ENCODE results near the gene NFATC2. TPM values are rescaled to one million over a fixed set of nuclear protein-coding genes. Genes with fewer than 3 reads are reported as not detected.

NFATC2 gene
- total RNA-seq, 1 experiment from 2014 or later: 0.61 TPM

DNA sequence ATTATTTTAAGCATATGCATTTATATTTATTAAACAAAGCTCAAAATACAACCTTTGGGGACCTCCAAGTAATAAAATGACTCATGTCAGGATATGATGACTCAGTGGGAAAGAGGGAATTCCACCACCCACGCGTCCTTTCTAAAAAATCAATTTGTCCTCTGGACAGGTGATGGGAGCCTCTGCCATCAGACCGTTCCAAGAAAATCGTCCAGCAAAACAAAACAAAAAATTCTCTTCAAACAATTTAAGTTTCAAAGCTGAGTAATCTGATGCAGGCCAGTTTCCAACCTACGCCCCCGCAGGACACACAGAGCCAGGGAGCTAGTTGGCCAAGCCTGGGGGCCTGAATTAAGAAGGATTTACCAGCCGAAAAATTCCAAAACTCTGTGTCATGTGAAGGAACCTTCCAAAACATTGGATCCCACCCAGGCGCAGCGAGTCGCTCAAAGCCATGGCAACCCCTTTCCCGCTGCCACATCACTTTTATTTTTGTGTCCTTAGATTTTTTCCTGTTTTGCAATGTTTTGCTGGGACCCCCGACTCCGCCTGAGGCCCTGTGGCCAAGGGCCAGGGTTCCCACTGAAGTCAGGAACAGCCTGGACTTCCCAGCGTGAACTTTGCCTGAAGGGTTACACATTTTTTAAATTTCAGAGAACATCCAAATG, 95.3 kb downstream of the NFATC2 start:
- no peak overlapping the region for H3T11ph ChIP-seq (ENCODE audit: low read length)
- no peaks in the 10 kb centered on the region for H3K4me1 ChIP-seq (ENCODE audit: insufficient read depth, low read length)
- no peaks in the 10 kb centered on the region for H3K79me1 ChIP-seq (ENCODE audit: insufficient read depth, low read depth, low read length, poor library complexity, severe bottlenecking)
- no peak overlapping the region for H3K14ac ChIP-seq (ENCODE audit: insufficient read depth, low read length)
- no peak overlapping the region for H3K23ac ChIP-seq (ENCODE audit: insufficient read length, low read depth, low read length)
- no peak overlapping the region for H2AFZ ChIP-seq (ENCODE audit: low read length)
- H3K27me3 ChIP-seq (ENCODE audit: insufficient read depth, low read length): no peaks in the 10 kb centered on the region
- no peak overlapping the region for H4K5ac ChIP-seq (ENCODE audit: insufficient read length, low read depth, low read length)
- no peaks in the 10 kb centered on the region for H4K20me1 ChIP-seq (ENCODE audit: control insufficient read depth, insufficient read depth, insufficient read length)
- no peak overlapping the region for H3K27ac ChIP-seq (ENCODE audit: insufficient read length, low read depth, low read length)
- no peak overlapping the region for H3K4me3 Mint-ChIP-seq
- H2AK5ac ChIP-seq (ENCODE audit: insufficient read length, low read length): no peak overlapping the region
- no peaks in the 10 kb centered on the region for H3K9me3 ChIP-seq (ENCODE audit: control insufficient read depth, low read depth, low read length)
- no peak overlapping the region for H2BK20ac ChIP-seq (ENCODE audit: low read depth, low read length, poor library complexity, severe bottlenecking)
- H2BK120ac ChIP-seq (ENCODE audit: low read depth, low read length, poor library complexity, severe bottlenecking): no peak overlapping the region
- no peak overlapping the region for H3K18ac ChIP-seq (ENCODE audit: insufficient read length, low read depth, low read length)
- H3K4ac ChIP-seq (ENCODE audit: low read depth, low read length): no peak overlapping the region
- H3K27me3 Mint-ChIP-seq (ENCODE audit: low read depth): peaks cover 4% of the 10 kb centered on the region
- no peak overlapping the region for H2BK15ac ChIP-seq (ENCODE audit: low read depth, low read length)
- no peak overlapping the region for H3K4me2 ChIP-seq (ENCODE audit: insufficient read depth, insufficient read length, low read length)
- TF ChIP-seq, protein P1, sequence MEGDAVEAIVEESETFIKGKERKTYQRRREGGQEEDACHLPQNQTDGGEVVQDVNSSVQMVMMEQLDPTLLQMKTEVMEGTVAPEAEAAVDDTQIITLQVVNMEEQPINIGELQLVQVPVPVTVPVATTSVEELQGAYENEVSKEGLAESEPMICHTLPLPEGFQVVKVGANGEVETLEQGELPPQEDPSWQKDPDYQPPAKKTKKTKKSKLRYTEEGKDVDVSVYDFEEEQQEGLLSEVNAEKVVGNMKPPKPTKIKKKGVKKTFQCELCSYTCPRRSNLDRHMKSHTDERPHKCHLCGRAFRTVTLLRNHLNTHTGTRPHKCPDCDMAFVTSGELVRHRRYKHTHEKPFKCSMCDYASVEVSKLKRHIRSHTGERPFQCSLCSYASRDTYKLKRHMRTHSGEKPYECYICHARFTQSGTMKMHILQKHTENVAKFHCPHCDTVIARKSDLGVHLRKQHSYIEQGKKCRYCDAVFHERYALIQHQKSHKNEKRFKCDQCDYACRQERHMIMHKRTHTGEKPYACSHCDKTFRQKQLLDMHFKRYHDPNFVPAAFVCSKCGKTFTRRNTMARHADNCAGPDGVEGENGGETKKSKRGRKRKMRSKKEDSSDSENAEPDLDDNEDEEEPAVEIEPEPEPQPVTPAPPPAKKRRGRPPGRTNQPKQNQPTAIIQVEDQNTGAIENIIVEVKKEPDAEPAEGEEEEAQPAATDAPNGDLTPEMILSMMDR (conservative IDR thresholded peaks at IDR 0.05): no peak
- H3K9ac ChIP-seq (ENCODE audit: extremely low read depth, insufficient read length, low read length): no peak overlapping the region
- DNase-seq: no peak
- no peaks in the 10 kb centered on the region for H3K79me2 ChIP-seq (ENCODE audit: insufficient read depth, low read length)
- no peak overlapping the region for H2BK5ac ChIP-seq (ENCODE audit: insufficient read length, low read length)
- peaks cover 18 to 25% of the 10 kb centered on the region in 2 experiments for H3K4me1 Mint-ChIP-seq
- no peak overlapping the region for H2BK12ac ChIP-seq (ENCODE audit: insufficient read length, low read depth, low read length)
- no peak overlapping the region for H4K8ac ChIP-seq (replicated peaks; ENCODE audit: insufficient read length, low read depth, low read length)
- H3K27ac Mint-ChIP-seq: peak overlapping the region in 1 of 3 experiments; percentile 28; a peak in 1 of 7 replicates
- no CpG with 5 or more reads among the region's 14 CpGs for WGBS (ENCODE audit: extremely low coverage, insufficient read length, low lambda C conversion rate)
- no peak overlapping the region for H3K56ac ChIP-seq (ENCODE audit: insufficient read length, low read depth, low read length)
- H3K23me2 ChIP-seq (ENCODE audit: insufficient read length, low read depth, low read length, poor library complexity, severe bottlenecking): no peaks in the 10 kb centered on the region
- no peaks in the 10 kb centered on the region for H3K9me3 Mint-ChIP-seq
- no peak overlapping the region for H4K91ac ChIP-seq (ENCODE audit: insufficient read length, low read depth, low read length)
- no peaks in the 10 kb centered on the region for H3K36me3 Mint-ChIP-seq (ENCODE audit: insufficient read depth in 1 of 3, low read depth in 3 of 3)
